ENCODE measurements around the gene BCL2L2. TPM values are rescaled to one million over a fixed set of nuclear protein-coding genes. Genes with fewer than 3 reads are reported as not detected.

BCL2L2 gene
- total RNA-seq, 1 experiment from 2014 or later, result 33.5 TPM

DNA sequence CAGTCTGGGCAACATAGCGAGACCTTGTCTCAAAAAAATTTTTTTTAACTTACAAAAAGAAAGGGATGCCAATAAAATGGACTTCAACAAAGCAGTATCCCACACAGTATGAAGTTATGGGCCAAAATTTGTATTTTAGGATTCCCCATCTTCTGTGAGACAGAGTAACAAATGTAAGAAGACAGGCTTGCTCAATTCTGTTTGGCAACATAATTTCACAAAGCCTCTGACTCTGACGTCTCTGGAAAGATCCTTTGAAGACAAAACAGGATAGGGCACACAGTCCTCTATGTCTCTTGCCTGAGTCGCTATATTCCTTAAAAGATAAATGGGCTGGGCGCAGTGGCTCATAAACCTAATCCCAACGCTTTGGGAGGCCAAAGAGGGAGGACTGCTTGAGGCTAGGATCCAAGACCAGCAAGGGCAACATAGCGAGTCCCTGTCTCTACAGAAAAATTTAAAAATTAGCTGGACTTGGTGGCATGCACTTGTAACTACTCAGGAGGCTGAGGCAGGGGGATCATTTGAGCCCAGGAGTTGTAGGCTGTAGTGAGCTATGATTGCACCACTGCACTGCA lies 19.6 kb upstream of the BCL2L2 start:
- Histone ChIP-seq H4K20me1 (ENCODE audit: low read length) (no peaks in the 10 kb centered on the region), H3K9me2 (replicated peaks; ENCODE audit: low read length) (no peaks in the 10 kb centered on the region), H3K4me1 (ENCODE audit: insufficient read depth, low read length) (peaks cover 20% of the 10 kb centered on the region), H3K9ac (ENCODE audit: low read length) (peak overlapping the region; percentile 59; the same call in 1 of the 2 replicates), H3K36me3 (ENCODE audit: low read depth, low read length) (no peaks in the 10 kb centered on the region), H3K27ac (ENCODE audit: low read length) (peak overlapping the region; percentile 50), H3K4me3 (ENCODE audit: low read length) (peak overlapping the region; percentile 100), H3K4me2 (ENCODE audit: low read length) (peak overlapping the region; percentile 82), H3F3A (ENCODE audit: low read length, unreplicated experiment) (no peaks in the 10 kb centered on the region), H3K27me3 (ENCODE audit: low read length) (no peaks in the 10 kb centered on the region), H3K9me3 (ENCODE audit: low read length) (no peaks in the 10 kb centered on the region), H3K79me2 (ENCODE audit: low read length) (peaks cover 27% of the 10 kb centered on the region), H2AFZ (ENCODE audit: low read length) (peak overlapping the region; percentile 91)
- DNase-seq, result no peak
- ChIA-PET CTCF (interaction anchor here (0.8 to 1.3 kb wide), 2 partner anchors 14 to 166 kb away, joined by 4 to 8 read pairs; no protein-coding TSS in a partner anchor), POLR2A (ENCODE audit: unreplicated experiment) (interaction anchor here (0.6 to 1.0 kb wide), 2 partner anchors 17 to 34 kb away, joined by 6 read pairs; partner anchors contain the start of gene PABPN1)
- TF ChIP-seq, protein P1, sequence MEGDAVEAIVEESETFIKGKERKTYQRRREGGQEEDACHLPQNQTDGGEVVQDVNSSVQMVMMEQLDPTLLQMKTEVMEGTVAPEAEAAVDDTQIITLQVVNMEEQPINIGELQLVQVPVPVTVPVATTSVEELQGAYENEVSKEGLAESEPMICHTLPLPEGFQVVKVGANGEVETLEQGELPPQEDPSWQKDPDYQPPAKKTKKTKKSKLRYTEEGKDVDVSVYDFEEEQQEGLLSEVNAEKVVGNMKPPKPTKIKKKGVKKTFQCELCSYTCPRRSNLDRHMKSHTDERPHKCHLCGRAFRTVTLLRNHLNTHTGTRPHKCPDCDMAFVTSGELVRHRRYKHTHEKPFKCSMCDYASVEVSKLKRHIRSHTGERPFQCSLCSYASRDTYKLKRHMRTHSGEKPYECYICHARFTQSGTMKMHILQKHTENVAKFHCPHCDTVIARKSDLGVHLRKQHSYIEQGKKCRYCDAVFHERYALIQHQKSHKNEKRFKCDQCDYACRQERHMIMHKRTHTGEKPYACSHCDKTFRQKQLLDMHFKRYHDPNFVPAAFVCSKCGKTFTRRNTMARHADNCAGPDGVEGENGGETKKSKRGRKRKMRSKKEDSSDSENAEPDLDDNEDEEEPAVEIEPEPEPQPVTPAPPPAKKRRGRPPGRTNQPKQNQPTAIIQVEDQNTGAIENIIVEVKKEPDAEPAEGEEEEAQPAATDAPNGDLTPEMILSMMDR (conservative IDR thresholded peaks at IDR 0.05; ENCODE audit: low read depth, low read length), result no peak
- TF ChIP-seq EZH2 (IDR thresholded peaks at IDR 0.05; ENCODE audit: low read length, unreplicated experiment) (no peak), EZH2phosphoT487 (IDR thresholded peaks at IDR 0.05; ENCODE audit: borderline replicate concordance, low read length) (no peak)
- no TSS peak for BruUV-seq (replicated peaks)
- ATAC-seq, result no peak
- intact Hi-C loops (cut with micrococcal nuclease), result loop anchor here (1.0 to 5.0 kb wide), 2 partner anchors 14 to 165 kb away; no protein-coding TSS in a partner anchor

DNA sequence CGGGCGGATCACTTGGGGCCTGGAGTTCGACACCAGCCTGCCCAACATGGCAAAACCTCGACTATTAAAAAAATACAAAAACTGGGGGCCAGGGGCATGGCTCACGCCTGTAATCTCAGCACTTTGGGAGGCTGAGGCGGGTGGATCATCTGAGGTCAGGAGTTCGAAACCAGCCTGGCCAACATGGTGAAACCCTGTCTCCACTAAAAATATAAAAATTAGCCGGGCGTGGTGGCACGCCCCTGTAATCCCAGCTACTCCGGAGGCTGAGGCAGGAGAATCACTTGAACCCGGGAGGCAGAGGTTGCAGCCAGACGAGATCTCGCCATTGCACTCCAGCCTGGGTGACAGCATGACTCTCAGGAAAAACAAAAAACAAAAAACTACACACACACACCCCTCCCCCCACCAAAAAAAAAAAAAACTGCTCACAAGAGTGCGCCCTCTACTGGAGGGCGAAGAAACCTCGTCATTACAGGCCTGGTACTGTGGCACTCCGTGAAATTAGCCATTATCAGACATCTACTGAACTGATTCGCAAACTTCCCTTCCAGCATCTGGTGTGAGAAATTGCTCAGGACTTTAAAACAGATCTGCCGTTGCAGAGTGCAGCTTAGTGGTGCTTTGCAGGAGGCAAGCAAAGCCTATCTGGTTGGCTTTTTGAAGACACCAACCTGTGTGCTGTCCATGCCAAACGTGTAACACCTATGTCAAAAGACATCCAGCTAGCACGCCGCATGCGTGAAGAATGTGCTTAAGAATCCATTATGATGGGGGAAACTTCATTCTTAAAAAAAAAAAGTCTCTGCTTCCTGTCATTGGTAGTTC lies 11.7 kb upstream of the BCL2L2 start:
- intact Hi-C loops (cut with micrococcal nuclease), result loop anchor here (2.0 kb wide), 1 partner anchor 30 kb away; no protein-coding TSS in a partner anchor
- no peaks in the 10 kb centered on the region for H3K36me3 ChIP-seq (ENCODE audit: low read depth, low read length)
- no peak overlapping the region for H3K9ac ChIP-seq (ENCODE audit: low read length)
- peaks cover 2% of the 10 kb centered on the region for H3K79me2 ChIP-seq (ENCODE audit: low read length)
- H2AFZ ChIP-seq (ENCODE audit: low read length), result peak overlapping the region; percentile 29
- ChIA-PET CTCF (no interaction called here), POLR2A (ENCODE audit: unreplicated experiment) (no interaction called here)
- TF ChIP-seq EZH2phosphoT487 (IDR thresholded peaks at IDR 0.05; ENCODE audit: borderline replicate concordance, low read length), result no peak
- TF ChIP-seq, protein P1 (conservative IDR thresholded peaks at IDR 0.05; ENCODE audit: low read depth, low read length), result peak; percentile 89
- H3K27ac ChIP-seq (ENCODE audit: low read length), result no peak overlapping the region
- ATAC-seq, result peak; percentile 70
- no peak overlapping the region for H3K4me3 ChIP-seq (ENCODE audit: low read length)
- BruUV-seq (replicated peaks), result no TSS peak
- no peaks in the 10 kb centered on the region for H3K27me3 ChIP-seq (ENCODE audit: low read length)
- no peaks in the 10 kb centered on the region for H4K20me1 ChIP-seq (ENCODE audit: low read length)
- no peaks in the 10 kb centered on the region for H3K9me2 ChIP-seq (replicated peaks; ENCODE audit: low read length)
- 0 out of 2 replicates have a peak overlapping the region, but pooled peaks have one; percentile 29 for H3K4me2 ChIP-seq (ENCODE audit: low read length)
- peak; percentile 66 for DNase-seq
- H3K9me3 ChIP-seq (ENCODE audit: low read length), result no peaks in the 10 kb centered on the region
- peaks cover 3% of the 10 kb centered on the region for H3K4me1 ChIP-seq (ENCODE audit: insufficient read depth, low read length)
- no peaks in the 10 kb centered on the region for H3F3A ChIP-seq (ENCODE audit: low read length, unreplicated experiment)
